ENCODE data around the gene CKMT2. TPM values are rescaled to one million over a fixed set of nuclear protein-coding genes. Genes with fewer than 3 reads are reported as not detected.
A peak's percentile ranks its signal among the peaks of the same experiment; 100 is the strongest.

The CKMT2 gene
- total and polyA plus RNA-seq, 4 experiments from 2014 or later, result not detected

DNA sequence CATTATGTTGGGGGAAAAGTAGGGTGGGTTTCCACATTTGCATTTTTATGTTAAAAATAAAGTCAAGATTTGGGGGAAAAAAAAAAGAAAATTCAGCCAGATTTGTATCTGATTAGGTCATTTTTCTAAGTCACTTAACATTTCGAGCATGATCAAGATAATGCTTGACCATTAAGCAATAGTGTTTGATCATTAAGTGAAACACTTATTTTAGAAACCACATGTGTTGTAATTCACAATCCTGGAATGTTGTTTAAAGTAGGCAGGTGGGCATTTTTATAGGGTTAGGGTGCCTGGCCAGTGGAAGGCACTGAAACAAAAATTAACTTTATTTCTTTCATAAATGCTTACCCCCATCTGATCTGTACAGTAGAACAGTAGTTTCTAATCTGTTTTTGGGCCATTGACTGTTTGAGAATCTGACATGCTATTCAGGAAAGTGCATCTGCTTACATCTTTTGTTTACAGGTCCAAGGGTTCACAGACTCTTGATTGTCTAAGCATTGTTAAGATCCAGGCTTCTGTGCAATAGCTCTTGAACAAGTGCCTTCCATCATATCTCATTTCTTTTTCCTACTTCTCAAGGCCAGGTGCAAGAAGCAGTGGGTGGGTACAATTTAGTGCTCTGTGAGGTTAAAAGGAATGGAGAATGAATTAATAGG lies 77.4 kb downstream of the CKMT2 start:
- peaks cover 6% of the 10 kb centered on the region for H3K36me3 ChIP-seq (ENCODE audit: insufficient read depth, low read length)
- H3K27ac ChIP-seq (ENCODE audit: low read depth, low read length), result no peak overlapping the region
- Mint-ChIP-seq H3K4me1 (peaks cover 0 to 9% (median 2%) of the 10 kb centered on the region in 4 donors), H3K4me3 (no peak overlapping the region), H3K27me3 (no peaks in the 10 kb centered on the region), H3K9me3 (no peaks in the 10 kb centered on the region), H3K36me3 (peaks cover 34 to 56% of the 10 kb centered on the region in 2 donors), H3K27ac (peak overlapping the region in 4 of 7 donors; percentile 7 to 20 (median 17))
- CTCF ChIA-PET (ENCODE audit: partially characterized antibody), result interaction anchor here (1.0 kb wide), 1 partner anchor 9 kb away, joined by 4 read pairs; no protein-coding TSS in a partner anchor
- DNase-seq, result no peak
- no peaks in the 10 kb centered on the region for H3K27me3 ChIP-seq (ENCODE audit: insufficient read depth, low read length)
- H3K4me1 ChIP-seq (ENCODE audit: insufficient read depth, low read length), result no peaks in the 10 kb centered on the region
- intact Hi-C loops (cut with micrococcal nuclease), result no loop called here
- H3K4me3 ChIP-seq (ENCODE audit: low read length in 2 of 2), result no peak overlapping the region
- POLR2A ChIA-PET (ENCODE audit: partially characterized antibody), result no interaction called here
- H3K9me3 ChIP-seq (ENCODE audit: control insufficient read depth in 1 of 2, low read length in 2 of 2), result no peaks in the 10 kb centered on the region

DNA sequence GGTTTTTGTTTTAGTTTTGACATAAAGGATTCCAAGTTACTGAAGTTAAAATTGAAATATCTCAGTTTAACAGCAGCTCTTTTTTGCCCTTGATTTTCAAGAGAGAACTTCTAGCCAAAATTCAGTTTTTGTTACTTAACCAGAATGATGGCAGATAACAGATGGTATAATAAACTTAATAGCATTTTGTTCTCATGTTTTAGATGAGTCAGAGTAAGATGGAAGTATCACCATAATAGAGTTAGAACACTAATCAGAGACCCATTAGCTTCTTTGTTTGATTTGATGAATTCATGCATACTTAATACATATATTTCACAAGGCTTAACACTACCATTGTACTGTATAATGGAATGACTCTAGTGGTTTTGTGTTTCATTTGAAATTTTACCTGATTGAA lies 80.2 kb downstream of the CKMT2 start:
- CTCF ChIA-PET (ENCODE audit: partially characterized antibody), result interaction anchor here (1.2 to 1.6 kb wide), 2 partner anchors 12 to 14 kb away, joined by 3 to 5 read pairs; partner anchors contain the start of gene ZCCHC9
- Mint-ChIP-seq H3K36me3 (peaks cover 34 to 56% of the 10 kb centered on the region in 2 donors), H3K4me1 (no peaks in the 10 kb centered on the region), H3K27me3 (no peaks in the 10 kb centered on the region), H3K9me3 (peaks cover 0 to 2% (median 0%) of the 10 kb centered on the region in 8 donors), H3K4me3 (no peak overlapping the region), H3K27ac (no peak overlapping the region)
- peaks cover 6% of the 10 kb centered on the region for H3K36me3 ChIP-seq (ENCODE audit: insufficient read depth, low read length)
- POLR2A ChIA-PET (ENCODE audit: partially characterized antibody), result no interaction called here
- no peak for DNase-seq
- no peak overlapping the region for H3K4me3 ChIP-seq (ENCODE audit: low read length in 2 of 2)
- no peaks in the 10 kb centered on the region for H3K4me1 ChIP-seq (ENCODE audit: insufficient read depth, low read length)
- intact Hi-C loops (cut with micrococcal nuclease), result no loop called here
- no peaks in the 10 kb centered on the region for H3K27me3 ChIP-seq (ENCODE audit: insufficient read depth, low read length)
- no peak overlapping the region for H3K27ac ChIP-seq (ENCODE audit: low read depth, low read length)
- H3K9me3 ChIP-seq (ENCODE audit: control insufficient read depth in 1 of 2, low read length in 2 of 2), result no peaks in the 10 kb centered on the region

DNA sequence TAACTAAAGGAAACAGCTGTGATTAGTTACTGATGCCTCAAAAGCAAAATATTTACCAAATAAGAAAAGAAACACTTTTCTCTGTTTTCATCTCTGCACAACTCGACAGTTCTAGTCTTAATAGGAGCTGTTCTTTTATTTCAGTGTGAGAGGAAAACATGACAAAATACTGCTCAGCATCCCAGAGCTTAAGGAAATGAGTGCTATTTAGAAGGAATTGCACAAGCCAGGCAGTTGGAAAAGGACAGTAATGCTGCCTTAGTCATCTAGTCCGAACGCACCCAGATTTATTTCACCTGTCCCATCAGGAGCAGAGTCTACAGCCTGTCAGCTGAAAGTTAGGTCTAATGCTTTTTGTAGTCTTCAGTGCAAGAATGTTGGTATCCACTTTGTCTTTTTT lies 80.6 kb downstream of the CKMT2 start:
- Histone ChIP-seq H3K36me3 (ENCODE audit: insufficient read depth, low read length) (peaks cover 6% of the 10 kb centered on the region), H3K9me3 (ENCODE audit: control insufficient read depth in 1 of 2, low read length in 2 of 2) (no peaks in the 10 kb centered on the region), H3K27me3 (ENCODE audit: insufficient read depth, low read length) (no peaks in the 10 kb centered on the region), H3K27ac (ENCODE audit: low read depth, low read length) (no peak overlapping the region), H3K4me3 (ENCODE audit: low read length in 2 of 2) (no peak overlapping the region), H3K4me1 (ENCODE audit: insufficient read depth, low read length) (no peaks in the 10 kb centered on the region)
- ChIA-PET CTCF (ENCODE audit: partially characterized antibody) (interaction anchor here (1.2 to 1.6 kb wide), 2 partner anchors 12 to 14 kb away, joined by 3 to 5 read pairs; partner anchors contain the start of gene ZCCHC9), POLR2A (ENCODE audit: partially characterized antibody) (no interaction called here)
- intact Hi-C loops (cut with micrococcal nuclease), result no loop called here
- Mint-ChIP-seq H3K4me1 (no peaks in the 10 kb centered on the region), H3K4me3 (no peak overlapping the region), H3K36me3 (peaks cover 34 to 54% of the 10 kb centered on the region in 2 donors), H3K27ac (no peak overlapping the region), H3K9me3 (peaks cover 0 to 2% (median 0%) of the 10 kb centered on the region in 8 donors), H3K27me3 (no peaks in the 10 kb centered on the region)
- DNase-seq, result no peak

DNA sequence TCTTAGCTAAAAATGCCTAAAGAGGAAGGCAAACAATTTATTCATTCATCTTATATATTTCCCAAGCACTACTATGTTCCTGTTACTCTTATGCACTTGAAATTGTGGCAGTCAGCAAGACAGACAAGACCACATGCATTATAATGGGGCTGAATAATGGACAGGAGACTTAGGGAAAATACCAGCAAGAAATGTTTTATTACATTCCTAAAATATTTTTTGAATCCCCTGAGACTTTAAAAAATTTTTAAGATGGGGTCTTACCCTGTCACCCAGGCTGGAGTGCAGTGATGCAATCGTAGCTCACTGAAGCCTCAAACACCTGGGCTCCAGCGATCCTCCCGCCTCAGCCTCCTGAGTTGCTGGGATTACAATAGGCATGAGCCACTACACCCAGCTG lies 81.5 kb downstream of the CKMT2 start:
- intact Hi-C loops (cut with micrococcal nuclease), result no loop called here
- Histone ChIP-seq H3K9me3 (ENCODE audit: control insufficient read depth in 1 of 2, low read length in 2 of 2) (no peaks in the 10 kb centered on the region), H3K27me3 (ENCODE audit: insufficient read depth, low read length) (no peaks in the 10 kb centered on the region), H3K36me3 (ENCODE audit: insufficient read depth, low read length) (peaks cover 6% of the 10 kb centered on the region), H3K27ac (ENCODE audit: low read depth, low read length) (no peak overlapping the region), H3K4me1 (ENCODE audit: insufficient read depth, low read length) (no peaks in the 10 kb centered on the region), H3K4me3 (ENCODE audit: low read length in 2 of 2) (no peak overlapping the region)
- CTCF ChIA-PET (ENCODE audit: partially characterized antibody), result interaction anchor here (1.7 kb wide), 1 partner anchor 15 kb away, joined by 4 read pairs; no protein-coding TSS in a partner anchor
- H3K4me3 Mint-ChIP-seq, result no peak overlapping the region
- DNase-seq, result no peak
- no peaks in the 10 kb centered on the region for H3K4me1 Mint-ChIP-seq
- no peaks in the 10 kb centered on the region for H3K27me3 Mint-ChIP-seq
- peaks cover 0 to 2% (median 0%) of the 10 kb centered on the region in 8 donors for H3K9me3 Mint-ChIP-seq
- H3K27ac Mint-ChIP-seq, result no peak overlapping the region
- H3K36me3 Mint-ChIP-seq, result peaks cover 29 to 46% of the 10 kb centered on the region in 2 donors
- POLR2A ChIA-PET (ENCODE audit: partially characterized antibody), result no interaction called here

DNA sequence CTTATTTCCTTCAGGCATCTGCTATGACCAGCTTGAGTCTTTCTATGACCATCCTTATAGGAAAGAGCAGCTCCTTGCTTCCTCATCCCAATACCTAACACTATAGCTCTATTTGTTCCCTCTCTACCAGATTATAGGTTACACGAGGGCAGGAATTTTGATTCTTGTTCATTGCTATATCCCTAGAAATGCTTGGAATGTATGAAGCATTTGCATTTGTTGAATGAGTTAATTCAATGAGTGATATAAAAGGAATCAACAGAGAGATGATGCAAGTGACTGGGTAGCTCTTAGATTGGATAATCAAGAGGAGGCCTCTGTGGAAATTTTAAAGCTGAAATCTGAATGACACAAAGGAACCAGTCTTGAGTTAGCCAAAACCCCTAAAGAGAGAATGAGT lies 82.2 kb downstream of the CKMT2 start:
- DNase-seq, result no peak
- intact Hi-C loops (cut with micrococcal nuclease), result no loop called here
- H3K27me3 ChIP-seq (ENCODE audit: insufficient read depth, low read length), result no peaks in the 10 kb centered on the region
- H3K4me3 ChIP-seq (ENCODE audit: low read length in 2 of 2), result no peak overlapping the region
- no peaks in the 10 kb centered on the region for H3K9me3 ChIP-seq (ENCODE audit: control insufficient read depth in 1 of 2, low read length in 2 of 2)
- no peak overlapping the region for H3K4me3 Mint-ChIP-seq
- no peak overlapping the region for H3K27ac ChIP-seq (ENCODE audit: low read depth, low read length)
- peaks cover 26 to 43% of the 10 kb centered on the region in 2 donors for H3K36me3 Mint-ChIP-seq
- peaks cover 6% of the 10 kb centered on the region for H3K36me3 ChIP-seq (ENCODE audit: insufficient read depth, low read length)
- no peaks in the 10 kb centered on the region for H3K4me1 Mint-ChIP-seq
- peaks cover 0 to 2% (median 0%) of the 10 kb centered on the region in 8 donors for H3K9me3 Mint-ChIP-seq
- H3K4me1 ChIP-seq (ENCODE audit: insufficient read depth, low read length), result no peaks in the 10 kb centered on the region
- H3K27ac Mint-ChIP-seq, result peak overlapping the region in 1 of 7 donors; percentile 0
- POLR2A ChIA-PET (ENCODE audit: partially characterized antibody), result no interaction called here
- CTCF ChIA-PET (ENCODE audit: partially characterized antibody), result interaction anchor here (1.7 kb wide), 1 partner anchor 16 kb away, joined by 4 read pairs; no protein-coding TSS in a partner anchor
- H3K27me3 Mint-ChIP-seq, result no peaks in the 10 kb centered on the region

DNA sequence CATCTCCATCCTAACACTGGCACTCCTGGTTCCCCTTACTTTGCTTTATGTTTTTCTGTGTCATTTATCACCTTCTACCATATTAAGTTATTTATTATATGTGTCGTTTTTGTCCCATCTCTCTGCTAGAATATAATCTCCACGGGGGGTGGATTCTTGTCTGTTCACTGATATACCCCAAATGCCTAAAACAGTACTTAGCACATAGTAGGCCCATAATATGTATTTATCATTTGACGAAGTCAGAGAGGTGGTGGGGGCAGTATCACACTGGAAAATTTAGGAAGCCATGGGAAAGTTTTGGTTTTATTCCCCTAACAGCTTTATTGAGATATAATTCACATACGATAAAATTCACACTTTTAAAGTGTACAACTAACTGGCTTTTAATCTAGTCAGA lies 82.7 kb downstream of the CKMT2 start:
- peaks cover 0 to 2% (median 0%) of the 10 kb centered on the region in 8 donors for H3K9me3 Mint-ChIP-seq
- POLR2A ChIA-PET (ENCODE audit: partially characterized antibody), result no interaction called here
- no peaks in the 10 kb centered on the region for H3K27me3 Mint-ChIP-seq
- H3K4me3 ChIP-seq (ENCODE audit: low read length in 2 of 2), result no peak overlapping the region
- H3K4me3 Mint-ChIP-seq, result no peak overlapping the region
- intact Hi-C loops (cut with micrococcal nuclease), result no loop called here
- no peak overlapping the region for H3K27ac ChIP-seq (ENCODE audit: low read depth, low read length)
- H3K27me3 ChIP-seq (ENCODE audit: insufficient read depth, low read length), result no peaks in the 10 kb centered on the region
- DNase-seq, result no peak
- CTCF ChIA-PET (ENCODE audit: partially characterized antibody), result interaction anchor here (1.7 kb wide), 1 partner anchor 16 kb away, joined by 4 read pairs; no protein-coding TSS in a partner anchor
- peaks cover 23 to 39% of the 10 kb centered on the region in 2 donors for H3K36me3 Mint-ChIP-seq
- peak overlapping the region in 1 of 7 donors; percentile 13 for H3K27ac Mint-ChIP-seq
- H3K4me1 ChIP-seq (ENCODE audit: insufficient read depth, low read length), result no peaks in the 10 kb centered on the region
- H3K9me3 ChIP-seq (ENCODE audit: control insufficient read depth in 1 of 2, low read length in 2 of 2), result no peaks in the 10 kb centered on the region
- no peaks in the 10 kb centered on the region for H3K4me1 Mint-ChIP-seq
- peaks cover 4% of the 10 kb centered on the region for H3K36me3 ChIP-seq (ENCODE audit: insufficient read depth, low read length)

Data from CD4-positive, alpha-beta memory T cell (primary cell).